ENCODE measurements around the gene RHOT1.
"Not testable (repeated sequence)": the region's sequence is repeated elsewhere in the genome, so short reads cannot be mapped to it uniquely, and the experiment has no call there.

RHOT1 gene

GRCh38 chr17:32124985-32125847, 17.1 kb upstream of the RHOT1 start:
- no peak for DNase-seq

DNA sequence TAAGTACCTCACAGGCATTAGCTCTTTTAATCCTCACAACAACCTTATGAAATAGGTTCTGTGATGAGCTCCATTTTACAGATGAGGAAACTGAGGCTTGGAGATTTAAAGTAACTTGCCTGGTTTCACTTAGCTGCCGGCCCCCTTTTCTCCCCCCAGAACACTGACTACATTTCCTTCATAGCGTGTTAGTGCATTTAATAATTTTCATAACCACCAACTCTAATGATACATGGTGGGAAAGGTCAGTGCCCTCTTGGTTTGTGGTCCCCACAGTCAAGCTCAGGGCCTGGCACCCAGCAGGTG, 16.5 kb upstream of the RHOT1 start:
- DNase-seq = no peak

DNA sequence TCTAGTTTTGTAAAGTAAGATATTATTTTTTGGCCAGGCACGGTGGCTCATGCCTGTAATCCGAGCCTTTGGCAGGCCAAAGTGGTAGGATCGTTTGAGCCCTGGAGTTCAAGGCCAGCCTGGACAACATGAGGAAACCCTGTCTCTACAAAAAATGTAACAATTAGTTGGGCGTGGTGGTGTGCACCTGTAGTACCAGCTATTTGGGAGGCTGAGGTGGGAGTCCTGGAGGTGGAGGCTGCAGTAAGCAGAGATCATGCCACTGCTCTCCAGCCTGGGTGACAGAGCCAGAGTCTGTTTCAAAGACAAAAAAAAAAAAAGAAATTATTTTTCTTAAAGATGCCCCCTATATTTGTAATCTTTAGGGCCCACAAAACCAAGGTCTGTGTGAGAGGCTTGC, 16.0 kb upstream of the RHOT1 start:
- no peak for DNase-seq

GRCh38 chr17:32126746-32127145, 15.6 kb upstream of the RHOT1 start:
- no peak for DNase-seq

DNA sequence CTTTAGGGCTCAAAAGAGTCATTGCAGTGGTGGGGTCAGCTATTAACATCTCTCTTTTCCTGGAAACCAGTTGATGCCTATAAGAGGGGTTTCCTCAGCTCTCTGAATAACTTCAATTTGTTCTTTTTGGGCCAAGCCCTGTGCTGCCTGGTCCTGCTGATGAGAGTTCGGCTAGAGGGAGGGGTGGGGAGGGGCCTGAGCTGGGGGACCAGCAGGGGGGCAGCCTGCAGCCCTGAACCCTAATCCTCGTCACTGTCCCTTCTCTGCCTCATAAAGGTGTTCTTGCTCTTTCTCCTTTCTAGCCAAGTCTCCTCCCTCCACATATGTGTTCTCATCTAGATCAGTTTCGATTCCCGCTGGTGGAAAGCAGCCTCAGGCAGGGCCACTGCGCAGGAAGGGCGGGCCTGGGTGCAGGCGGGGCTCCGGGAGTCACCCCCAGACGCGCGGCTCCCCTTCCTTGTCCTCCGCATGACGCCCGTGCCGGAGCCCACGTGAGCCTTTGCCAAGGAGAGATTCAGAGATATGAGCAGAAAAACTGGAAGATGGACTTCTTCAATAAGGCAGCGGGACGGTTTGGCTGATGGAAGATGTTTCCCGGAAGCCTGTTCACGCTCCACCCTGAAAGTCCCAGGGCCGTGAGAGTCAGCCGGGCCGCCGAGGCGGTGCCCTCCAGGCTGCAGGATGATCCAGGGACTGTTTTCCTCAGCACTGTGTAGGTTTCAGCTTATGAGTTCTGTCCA, 15.0 kb upstream of the RHOT1 start:
- peak; percentile 86 for DNase-seq

- not testable (repeated sequence) for DNase-seq
Observed at GRCh38 chr17:32128470-32128869, 13.8 kb upstream of the RHOT1 start.

- not testable (repeated sequence) for DNase-seq
Observed at GRCh38 chr17:32135497-32136117, 6.7 kb upstream of the RHOT1 start.

- DNase-seq = no peak
Observed at GRCh38 chr17:32136856-32137255, 5.4 kb upstream of the RHOT1 start.

GRCh38 chr17:32139504-32139903, 2.8 kb upstream of the RHOT1 start:
- not testable (repeated sequence) for DNase-seq

DNA sequence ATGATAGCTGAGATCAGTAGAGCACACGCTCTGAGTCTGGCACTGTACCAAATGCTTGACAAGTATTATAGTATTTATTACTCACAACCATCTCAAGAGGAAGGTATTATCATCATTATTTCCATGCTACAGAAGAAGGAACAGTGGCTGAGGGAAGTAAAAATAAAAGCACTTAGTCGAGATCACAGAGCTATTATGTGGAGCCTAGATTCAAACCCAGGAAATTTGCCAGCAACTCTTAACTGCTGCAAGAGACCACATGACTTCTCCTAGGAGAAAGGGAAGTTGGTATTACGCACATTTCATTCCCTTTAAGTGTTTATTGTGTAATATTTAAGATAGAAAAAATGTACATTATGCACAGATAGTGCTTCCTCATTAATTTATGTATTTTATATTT, 1.0 kb upstream of the RHOT1 start:
- DNase-seq = peak; percentile 39

- DNase-seq = no peak
Observed at GRCh38 chr17:32141679-32142037, 644 bp upstream of the RHOT1 start.

DNA sequence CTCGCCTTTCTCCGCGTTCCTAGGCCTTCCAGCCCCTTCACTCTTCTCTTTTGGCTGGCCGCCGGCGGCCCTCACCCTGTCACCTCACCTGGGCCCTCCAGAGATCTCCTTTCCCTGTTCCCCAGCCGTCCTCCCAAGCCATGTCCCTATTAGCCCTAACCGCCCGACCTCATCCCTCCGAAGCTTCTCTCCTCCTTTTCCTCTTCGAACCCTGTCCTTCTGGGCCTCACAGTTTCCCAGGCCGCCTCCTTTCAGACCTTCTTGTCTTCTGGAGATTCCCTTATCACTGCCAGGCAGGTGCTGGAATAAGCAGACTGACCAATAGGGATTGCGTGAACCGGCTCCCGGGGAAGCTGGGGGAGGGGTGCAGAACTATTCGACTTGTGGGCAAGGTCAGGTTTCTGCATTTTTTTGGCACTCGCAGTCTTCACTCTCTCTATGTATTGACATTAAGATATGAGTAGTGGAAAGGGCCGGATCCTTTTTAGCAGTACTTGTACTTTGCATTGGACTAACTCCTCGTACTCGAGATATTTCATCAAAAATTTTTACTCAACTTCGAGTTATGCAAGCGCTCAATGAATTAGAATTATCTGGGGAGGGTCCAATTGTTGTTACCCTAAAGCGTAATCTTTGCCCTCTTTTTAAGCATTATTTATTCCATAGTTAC, 690 bp downstream of the RHOT1 start:
- DNase-seq = peak; percentile 67

DNA sequence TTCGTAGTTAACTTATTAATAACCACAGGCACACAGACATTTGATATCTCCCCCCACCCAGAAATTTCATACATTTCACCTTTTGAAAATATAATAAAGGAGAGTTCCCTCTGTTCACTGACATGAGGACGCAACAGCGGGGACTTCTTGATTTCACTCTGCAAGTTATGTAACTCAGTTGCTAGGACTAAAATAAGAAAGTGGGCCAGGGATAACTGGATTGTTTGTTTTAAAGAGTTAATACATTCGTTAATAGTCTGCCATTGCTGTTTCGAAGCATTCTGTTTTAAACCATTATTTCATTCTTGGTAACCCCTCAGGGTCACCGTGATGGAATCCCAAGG, 1.2 kb downstream of the RHOT1 start:
- DNase-seq = no peak

GRCh38 chr17:32144442-32144841, 2.1 kb downstream of the RHOT1 start:
- DNase-seq = not testable (repeated sequence)

DNA sequence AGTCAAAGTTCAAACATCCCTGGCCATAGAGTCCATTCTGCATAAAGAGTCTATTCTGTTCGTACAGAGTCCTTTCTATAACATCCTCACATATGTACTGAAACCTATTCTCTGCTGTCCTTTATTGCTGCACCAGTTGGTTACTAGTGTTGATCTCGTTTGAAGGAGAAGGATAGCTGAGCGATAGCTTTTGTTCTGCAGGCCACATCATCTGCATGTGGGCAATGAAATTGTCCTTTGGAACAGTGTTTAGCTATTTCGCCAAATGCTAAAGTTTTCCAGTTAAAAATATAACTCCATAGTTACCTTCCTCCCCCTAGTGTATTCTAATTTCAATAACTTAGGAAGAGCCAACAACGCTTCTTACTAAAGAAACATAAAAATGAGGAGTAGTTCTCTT, 6.0 kb downstream of the RHOT1 start:
- DNase-seq = no peak

DNA sequence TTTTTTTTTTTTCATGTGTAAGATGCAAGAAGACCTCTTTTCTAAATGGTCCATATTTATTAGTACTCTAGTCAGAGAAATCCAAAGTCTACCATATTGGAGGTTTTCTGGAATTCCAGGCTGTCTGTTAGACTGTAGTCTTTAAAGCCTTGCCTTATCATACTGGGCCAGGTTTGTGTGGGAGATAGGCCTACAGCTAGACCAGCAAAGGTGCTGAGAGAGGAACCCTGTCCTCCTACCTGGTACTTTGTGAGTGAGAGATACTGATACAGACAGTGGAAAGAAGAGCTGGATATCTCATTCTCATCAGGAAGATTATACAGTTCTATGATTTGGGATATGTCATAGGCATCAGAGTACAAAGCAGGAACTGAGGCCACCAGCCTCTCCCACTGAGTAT, 8.1 kb downstream of the RHOT1 start:
- no peak for DNase-seq

- DNase-seq = no peak
Observed at GRCh38 chr17:32152130-32152529, 9.8 kb downstream of the RHOT1 start.

DNA sequence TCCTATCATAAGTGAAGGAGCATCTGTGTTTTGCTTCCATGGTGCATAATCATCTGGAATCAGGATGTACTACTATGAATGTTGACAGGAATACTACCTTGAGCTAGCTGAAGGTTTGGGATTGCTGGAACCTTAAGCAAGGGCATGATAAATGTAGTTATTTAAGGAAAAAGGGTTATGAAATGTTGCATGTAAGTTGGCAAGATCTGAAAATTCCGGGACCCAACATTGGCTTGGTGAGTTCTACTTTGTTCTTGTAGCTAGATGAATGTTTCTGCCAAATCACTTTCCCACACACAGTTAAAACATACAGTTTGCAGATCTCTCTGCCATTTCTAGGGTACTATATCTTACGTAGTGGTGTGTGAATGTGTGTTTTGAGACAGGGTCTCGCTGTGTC, 13.6 kb downstream of the RHOT1 start:
- DNase-seq = no peak

GRCh38 chr17:32156656-32157055, 14.4 kb downstream of the RHOT1 start:
- DNase-seq = no peak

DNA sequence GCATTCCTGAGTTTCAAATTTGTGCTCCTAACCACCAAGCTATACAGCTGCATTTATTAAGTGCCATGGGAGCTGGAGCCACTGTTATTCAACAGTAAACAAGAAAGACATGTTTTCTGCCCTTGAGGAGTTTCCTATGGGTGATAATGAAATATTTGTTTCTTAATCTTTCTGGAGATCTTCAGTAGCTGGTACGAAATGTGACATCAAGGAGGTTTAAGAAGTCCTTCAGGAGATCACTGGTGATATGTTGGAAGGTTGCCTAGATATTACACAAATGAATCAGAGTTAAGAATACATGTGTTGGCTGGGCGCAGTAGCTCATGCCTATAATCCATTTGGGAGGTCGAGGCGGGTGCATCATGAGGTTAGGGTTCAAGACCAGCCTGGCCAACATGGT, 14.9 kb downstream of the RHOT1 start:
- no peak for DNase-seq

GRCh38 chr17:32158870-32159585, 16.7 kb downstream of the RHOT1 start:
- no peak for DNase-seq

GRCh38 chr17:32159586-32160438, 17.5 kb downstream of the RHOT1 start:
- no peak for DNase-seq

Measured in femur (tissue), 1 donor.